ENCODE measurements around the gene AHNAK. TPM values are rescaled to one million over a fixed set of nuclear protein-coding genes. Genes with fewer than 3 reads are reported as not detected.
A peak's percentile ranks its signal among the peaks of the same experiment; 100 is the strongest.

The AHNAK gene
- total RNA-seq, 2 experiments from 2014 or later = 180 to 390 TPM

DNA sequence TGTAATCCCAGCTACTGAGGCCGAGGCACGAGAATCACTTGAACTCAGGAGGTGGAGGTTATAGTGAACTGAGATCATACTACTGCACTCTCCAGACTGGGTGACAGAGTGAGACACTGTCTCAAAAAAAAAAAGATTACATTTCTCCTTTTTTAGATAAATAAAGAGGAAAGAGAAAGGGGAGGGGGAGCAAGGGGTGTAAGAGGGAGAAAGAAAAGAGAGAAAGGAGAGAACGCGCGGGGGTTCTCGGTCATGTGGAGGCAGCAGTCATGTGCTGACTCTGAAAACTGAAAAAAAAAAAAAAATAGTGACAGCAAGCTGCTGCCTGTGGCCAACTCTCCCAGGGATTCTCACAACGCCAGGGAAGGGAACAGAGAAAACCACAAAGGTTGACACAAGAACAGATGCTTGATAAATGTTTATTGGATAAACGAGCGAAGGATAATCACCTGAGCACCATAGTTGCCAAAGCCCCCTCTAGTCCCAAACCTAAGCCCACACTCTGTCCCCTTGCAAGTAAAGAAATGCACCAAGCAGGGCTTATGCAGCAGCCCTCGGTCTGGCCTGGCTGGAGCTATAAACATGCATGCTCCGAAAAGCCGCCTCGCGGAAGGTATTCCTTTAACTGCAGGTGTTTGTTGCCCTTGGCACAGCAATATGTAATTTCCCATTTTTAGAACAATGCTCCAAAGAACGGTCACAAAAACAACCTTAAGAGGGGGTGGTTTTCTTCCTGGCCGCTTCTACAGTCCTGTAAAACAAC, 113.3 kb downstream of the AHNAK start:
- DNase-seq = no peak
- ATAC-seq = no peak
- CTCF ChIA-PET = interaction anchor here (1.6 to 1.7 kb wide), 2 partner anchors 9 to 126 kb away, joined by 3 to 7 read pairs; no protein-coding TSS in a partner anchor
- Mint-ChIP-seq H3K9me3 (ENCODE audit: low read depth) (no peaks in the 10 kb centered on the region), H3K36me3 (no peaks in the 10 kb centered on the region), H3K4me3 (no peak overlapping the region), H3K27ac (no peak overlapping the region), H3K27me3 (no peaks in the 10 kb centered on the region), H3K4me1 (peaks cover 63% of the 10 kb centered on the region)

DNA sequence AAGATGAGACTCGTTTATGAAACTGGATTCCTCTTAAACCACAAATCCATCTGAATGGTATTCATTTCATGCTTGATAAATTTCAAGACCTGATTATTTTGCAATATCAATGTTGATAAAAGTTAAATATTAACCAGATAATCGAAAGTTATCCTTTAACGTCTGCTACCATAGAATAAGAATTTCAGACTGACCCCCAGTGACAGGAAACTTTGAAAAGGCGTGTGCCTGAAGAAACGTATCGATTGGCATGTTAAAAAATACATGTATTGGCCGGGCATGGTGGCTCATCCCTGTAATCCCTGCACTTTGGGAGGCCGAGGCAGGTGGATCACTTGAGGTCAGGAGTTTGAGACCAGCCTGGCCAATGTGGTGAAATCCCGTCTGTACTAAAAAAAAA, 113.9 kb downstream of the AHNAK start:
- Mint-ChIP-seq H3K4me3 (no peak overlapping the region), H3K4me1 (peaks cover 70% of the 10 kb centered on the region), H3K9me3 (ENCODE audit: low read depth) (no peaks in the 10 kb centered on the region), H3K36me3 (no peaks in the 10 kb centered on the region), H3K27me3 (no peaks in the 10 kb centered on the region), H3K27ac (no peak overlapping the region)
- CTCF ChIA-PET = interaction anchor here (1.6 kb wide), 1 partner anchor 127 kb away, joined by 3 read pairs; no protein-coding TSS in a partner anchor
- DNase-seq = no peak
- ATAC-seq = no peak

DNA sequence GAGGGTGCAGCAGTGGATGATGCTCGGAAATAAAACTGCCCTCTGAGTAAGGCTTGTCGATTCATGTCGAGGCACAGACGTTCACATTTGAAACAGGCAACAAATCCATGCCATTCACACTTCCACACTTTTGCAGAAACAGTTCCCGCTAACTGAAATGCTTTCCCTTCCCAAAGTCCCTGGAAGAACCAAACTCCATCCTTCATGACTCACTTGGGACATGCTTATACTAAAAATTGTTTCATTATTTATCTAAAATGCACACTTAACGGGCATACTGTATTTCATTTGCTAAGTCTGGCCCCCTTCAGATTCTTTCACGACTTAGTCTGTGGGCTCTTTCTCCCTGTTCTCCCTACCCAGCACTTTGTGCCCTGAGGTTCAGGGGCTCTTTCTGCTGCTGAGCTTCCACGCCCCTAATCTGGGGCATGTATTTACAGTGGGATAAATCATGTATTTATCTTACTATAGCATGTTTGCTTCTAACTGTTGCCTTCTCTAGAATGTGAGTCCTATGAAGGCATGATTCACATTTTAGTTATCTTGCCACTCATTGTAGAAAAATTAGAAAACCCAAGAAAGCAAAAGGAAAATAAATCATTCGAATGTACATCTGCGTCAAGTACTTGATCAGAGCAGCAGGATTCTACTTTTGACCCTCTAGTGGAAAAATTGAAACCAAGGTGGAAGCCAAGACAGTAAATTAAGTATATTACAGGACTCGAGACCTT, 115.3 kb downstream of the AHNAK start:
- Mint-ChIP-seq H3K9me3 (ENCODE audit: low read depth) (no peaks in the 10 kb centered on the region), H3K27me3 (no peaks in the 10 kb centered on the region), H3K4me3 (no peak overlapping the region), H3K4me1 (peaks cover 80% of the 10 kb centered on the region), H3K27ac (no peak overlapping the region), H3K36me3 (no peaks in the 10 kb centered on the region)
- ATAC-seq = no peak
- no peak for DNase-seq
- CTCF ChIA-PET = interaction anchor here (10.7 kb wide), 1 partner anchor 111 kb away, joined by 252 read pairs; no protein-coding TSS in a partner anchor

DNA sequence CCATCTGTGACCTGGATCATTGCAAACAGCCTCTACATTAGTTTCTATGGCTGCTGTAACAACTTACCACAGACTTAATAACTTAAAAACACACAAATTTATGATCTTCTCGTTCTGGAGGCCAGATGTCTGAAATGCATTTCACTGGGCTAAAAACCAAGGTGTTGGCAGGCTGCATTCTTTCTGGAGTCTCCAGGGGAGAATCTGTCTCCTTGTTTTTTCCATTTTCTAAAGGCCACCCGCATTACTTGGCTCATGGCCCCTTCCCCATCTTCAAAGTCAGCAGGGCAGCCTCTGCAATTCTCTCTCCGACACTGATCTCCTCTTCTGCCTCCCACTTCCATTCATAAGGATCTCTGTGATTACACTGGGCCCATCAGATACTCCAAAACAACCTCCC, 116.2 kb downstream of the AHNAK start:
- Mint-ChIP-seq H3K27me3 (no peaks in the 10 kb centered on the region), H3K4me3 (no peak overlapping the region), H3K9me3 (ENCODE audit: low read depth) (no peaks in the 10 kb centered on the region), H3K36me3 (no peaks in the 10 kb centered on the region), H3K27ac (peak overlapping the region; percentile 10), H3K4me1 (peaks cover 79% of the 10 kb centered on the region)
- CTCF ChIA-PET = interaction anchor here (7.2 to 10.7 kb wide), 2 partner anchors 112 to 129 kb away, joined by 207 to 252 read pairs; no protein-coding TSS in a partner anchor
- ATAC-seq (no peak), DNase-seq (no peak)

DNA sequence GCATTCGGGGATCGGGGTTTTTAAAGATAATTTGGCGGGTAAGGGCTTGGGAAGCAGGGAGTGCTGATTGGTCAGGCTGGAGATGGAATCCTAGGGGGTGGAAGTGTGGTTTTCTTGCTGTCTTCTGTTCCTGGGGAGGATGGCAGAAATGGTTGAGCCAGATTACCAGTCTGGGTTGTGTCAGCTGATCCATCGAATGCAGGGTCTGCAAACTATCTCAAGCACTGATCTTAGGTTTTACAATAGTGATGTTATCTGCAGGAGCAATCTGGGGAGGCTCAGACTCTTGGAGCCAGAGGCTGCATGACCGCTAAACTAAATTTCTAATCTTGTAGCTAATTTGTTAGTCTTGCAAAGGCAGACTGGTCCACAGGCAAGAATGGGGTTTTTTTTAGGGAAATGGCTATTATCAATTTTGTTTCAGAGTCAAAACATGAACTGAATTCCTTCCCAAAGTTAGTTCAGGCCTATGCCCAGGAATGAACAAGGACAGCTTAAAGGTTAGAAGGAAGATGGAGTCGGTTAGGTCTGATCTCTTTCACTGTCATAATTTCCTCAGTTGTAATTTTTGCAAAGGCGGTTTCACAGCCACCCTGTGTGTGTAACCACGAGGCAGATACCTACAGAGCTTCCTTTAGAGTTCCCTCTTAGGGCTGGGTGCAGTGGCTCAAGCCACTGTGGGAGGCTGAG, 117.6 kb downstream of the AHNAK start:
- H3K9me3 Mint-ChIP-seq (ENCODE audit: low read depth) = no peaks in the 10 kb centered on the region
- ATAC-seq = no peak
- no peak for DNase-seq
- H3K4me3 Mint-ChIP-seq = no peak overlapping the region
- CTCF ChIA-PET = interaction anchor here (1.6 to 10.7 kb wide), 4 partner anchors 9 to 130 kb away, joined by 6 to 252 read pairs (median 106); no protein-coding TSS in a partner anchor
- H3K27ac Mint-ChIP-seq = peak overlapping the region; percentile 94
- peaks cover 76% of the 10 kb centered on the region for H3K4me1 Mint-ChIP-seq
- H3K27me3 Mint-ChIP-seq = peaks cover 2% of the 10 kb centered on the region
- no peaks in the 10 kb centered on the region for H3K36me3 Mint-ChIP-seq

DNA sequence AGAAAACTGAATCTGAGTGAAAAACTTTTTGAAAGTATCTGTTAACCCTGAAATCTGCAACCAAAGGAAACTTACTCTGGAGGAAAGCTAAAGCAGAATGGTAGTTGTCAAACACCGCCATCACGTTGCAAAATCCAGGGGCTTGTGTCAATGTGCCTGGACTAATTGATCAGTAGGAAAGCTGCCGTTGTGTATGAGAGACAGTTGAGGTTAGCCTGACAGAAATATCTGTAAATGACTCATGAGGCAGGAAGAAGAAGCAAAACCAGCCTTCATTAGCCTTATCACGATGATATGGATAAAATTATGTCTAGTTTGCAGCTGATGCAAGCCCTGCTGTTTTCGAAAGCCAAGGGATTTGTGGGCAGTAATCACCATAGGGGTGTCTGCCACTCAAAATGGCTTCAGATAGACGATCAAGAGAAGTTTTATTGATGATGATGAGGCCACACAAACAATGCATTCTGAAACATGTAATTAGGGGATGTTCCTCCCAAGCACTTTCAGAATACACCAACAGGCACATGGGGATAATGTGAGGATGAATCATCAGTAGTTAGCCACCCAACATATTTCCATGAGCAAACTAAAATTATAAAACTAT, 118.9 kb downstream of the AHNAK start:
- Mint-ChIP-seq H3K9me3 (ENCODE audit: low read depth) (no peaks in the 10 kb centered on the region), H3K27ac (peak overlapping the region; percentile 94), H3K36me3 (no peaks in the 10 kb centered on the region), H3K4me1 (peaks cover 72% of the 10 kb centered on the region), H3K4me3 (peak overlapping the region; percentile 57), H3K27me3 (peaks cover 9% of the 10 kb centered on the region)
- ATAC-seq (peak; percentile 64), DNase-seq (peak; percentile 62)
- CTCF ChIA-PET = interaction anchor here (0.9 to 10.7 kb wide), 9 partner anchors 10 to 158 kb away, joined by 3 to 252 read pairs (median 6); partner anchors contain the start of gene EEF1G

DNA sequence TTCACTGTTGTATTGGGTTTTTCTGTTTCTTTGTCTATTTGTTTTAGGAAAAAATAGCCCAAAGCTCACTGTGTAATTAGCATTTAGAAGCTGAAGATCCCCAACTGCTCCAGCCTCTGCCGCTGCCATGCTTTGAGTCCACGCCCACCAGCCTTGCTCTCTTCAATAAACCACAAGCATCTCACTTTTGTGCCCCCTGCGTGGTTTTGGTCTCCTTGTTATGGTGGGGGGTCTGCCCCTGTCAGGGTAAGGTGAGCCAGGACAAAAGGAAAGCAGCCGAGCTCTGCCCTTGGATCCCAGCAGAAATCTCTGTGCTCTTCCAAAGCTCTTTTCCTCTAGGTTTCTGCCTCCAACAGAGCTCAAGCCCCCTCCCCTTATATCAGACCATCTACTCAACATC, 123.6 kb downstream of the AHNAK start:
- Mint-ChIP-seq H3K27ac (no peak overlapping the region), H3K9me3 (ENCODE audit: low read depth) (no peaks in the 10 kb centered on the region), H3K36me3 (no peaks in the 10 kb centered on the region), H3K27me3 (peaks cover 9% of the 10 kb centered on the region), H3K4me3 (no peak overlapping the region), H3K4me1 (peaks cover 30% of the 10 kb centered on the region)
- DNase-seq (no peak), ATAC-seq (no peak)
- CTCF ChIA-PET = interaction anchor here (0.7 to 10.7 kb wide), 11 partner anchors 9 to 145 kb away, joined by 3 to 252 read pairs (median 26); no protein-coding TSS in a partner anchor

DNA sequence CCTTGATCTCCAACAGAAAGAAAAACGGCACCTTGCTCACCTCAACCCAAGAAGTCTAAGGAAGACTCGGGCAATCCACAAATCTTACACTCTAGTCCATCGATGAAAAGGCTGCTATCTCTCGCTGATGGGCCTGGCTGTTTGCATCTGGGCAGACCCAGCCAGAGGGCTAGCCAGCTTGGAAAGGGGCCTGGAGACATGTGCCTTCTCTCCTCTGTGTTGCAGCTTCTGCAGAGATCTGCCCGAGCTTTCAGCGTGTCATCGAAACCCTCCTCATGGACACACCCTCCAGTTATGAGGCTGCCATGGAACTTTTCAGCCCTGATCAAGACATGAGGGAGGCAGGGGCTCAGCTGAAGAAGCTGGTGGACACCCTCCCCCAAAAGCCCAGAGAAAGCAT, 124.6 kb downstream of the AHNAK start:
- no peak for ATAC-seq
- Mint-ChIP-seq H3K4me3 (no peak overlapping the region), H3K4me1 (peaks cover 20% of the 10 kb centered on the region), H3K36me3 (no peaks in the 10 kb centered on the region), H3K9me3 (ENCODE audit: low read depth) (no peaks in the 10 kb centered on the region), H3K27me3 (peaks cover 9% of the 10 kb centered on the region), H3K27ac (no peak overlapping the region)
- CTCF ChIA-PET = interaction anchor here (0.6 to 10.7 kb wide), 6 partner anchors 18 to 139 kb away, joined by 3 to 252 read pairs (median 10); no protein-coding TSS in a partner anchor
- DNase-seq = no peak

DNA sequence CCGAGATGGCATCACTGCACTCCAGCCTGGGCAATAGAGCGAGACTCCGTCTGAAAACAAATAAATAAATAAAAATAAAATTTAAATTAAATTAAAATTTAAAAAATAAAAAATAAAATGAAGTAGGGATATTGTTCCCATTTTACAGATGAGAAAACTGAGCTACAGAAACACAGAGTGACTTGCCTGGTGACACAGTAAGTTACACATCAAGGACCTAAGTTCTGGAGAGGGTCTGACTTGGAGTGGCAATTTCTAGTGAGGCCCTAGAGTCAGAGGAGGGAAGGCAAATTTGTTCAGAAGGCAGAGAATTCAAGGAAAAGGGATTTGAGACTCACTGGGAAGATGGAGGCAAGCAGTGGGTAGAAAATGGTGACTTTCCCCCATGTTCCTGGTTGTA, 125.7 kb downstream of the AHNAK start:
- no peak for ATAC-seq
- H3K36me3 Mint-ChIP-seq = no peaks in the 10 kb centered on the region
- CTCF ChIA-PET = interaction anchor here (1.4 to 10.7 kb wide), 4 partner anchors 17 to 140 kb away, joined by 3 to 252 read pairs (median 43); no protein-coding TSS in a partner anchor
- no peak overlapping the region for H3K27ac Mint-ChIP-seq
- no peaks in the 10 kb centered on the region for H3K9me3 Mint-ChIP-seq (ENCODE audit: low read depth)
- H3K4me1 Mint-ChIP-seq = peaks cover 10% of the 10 kb centered on the region
- no peak overlapping the region for H3K4me3 Mint-ChIP-seq
- no peak for DNase-seq
- peaks cover 9% of the 10 kb centered on the region for H3K27me3 Mint-ChIP-seq

DNA sequence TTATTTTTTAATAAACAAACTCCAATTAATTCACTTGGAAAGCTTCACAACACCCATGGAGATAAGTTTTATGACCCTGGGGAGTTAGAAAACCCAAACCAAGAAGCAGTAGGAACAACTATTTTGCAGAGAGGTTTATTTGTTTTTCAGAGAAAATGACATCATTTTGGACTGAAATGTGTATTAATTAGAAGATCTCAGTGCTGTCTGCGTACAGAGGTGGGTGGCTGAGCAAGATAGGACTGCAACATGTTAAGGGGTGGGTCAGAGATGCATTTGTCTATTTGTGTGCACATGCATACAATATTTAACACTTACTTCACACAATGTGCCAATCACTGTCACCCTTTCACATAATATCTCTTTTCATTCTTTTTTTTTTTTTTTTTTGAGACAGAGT, 126.7 kb downstream of the AHNAK start:
- Mint-ChIP-seq H3K27me3 (peaks cover 9% of the 10 kb centered on the region), H3K9me3 (ENCODE audit: low read depth) (no peaks in the 10 kb centered on the region), H3K4me1 (peaks cover 7% of the 10 kb centered on the region), H3K36me3 (no peaks in the 10 kb centered on the region), H3K4me3 (no peak overlapping the region), H3K27ac (no peak overlapping the region)
- CTCF ChIA-PET = interaction anchor here (1.2 to 4.2 kb wide), 4 partner anchors 26 to 172 kb away, joined by 3 to 18 read pairs (median 4); partner anchors contain the start of gene TUT1
- no peak for DNase-seq
- no peak for ATAC-seq

DNA sequence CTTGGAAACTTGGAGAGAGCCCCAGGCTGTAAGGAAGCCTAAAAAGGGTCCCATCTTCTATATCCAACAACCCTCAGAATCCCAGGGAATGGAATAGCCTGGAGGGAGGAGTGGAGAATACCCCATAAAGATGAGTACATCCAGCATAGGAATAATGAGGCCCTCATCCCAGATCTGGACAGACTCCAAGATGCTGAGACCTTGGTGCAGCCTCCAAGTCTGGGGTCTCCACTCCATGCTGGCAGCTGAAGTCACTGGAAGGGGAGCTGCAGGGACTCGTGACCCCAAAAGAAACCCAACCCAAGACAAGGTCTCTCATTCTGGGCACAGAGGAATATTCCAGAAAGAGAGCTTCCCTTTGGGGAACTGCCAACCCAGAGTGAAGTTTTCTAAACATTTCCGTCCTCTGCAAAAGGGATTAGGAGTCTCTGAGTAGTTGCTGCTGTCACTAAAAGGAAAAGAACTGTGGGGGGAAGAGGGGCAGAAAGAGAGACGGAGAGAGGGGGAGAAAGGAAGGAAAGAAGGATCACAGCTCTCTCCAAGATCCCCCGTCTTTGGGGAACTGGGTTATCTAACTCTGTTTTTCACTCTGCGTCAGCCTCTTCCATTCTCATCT, 127.2 kb downstream of the AHNAK start:
- DNase-seq (no peak), ATAC-seq (no peak)
- H3K36me3 Mint-ChIP-seq = no peaks in the 10 kb centered on the region
- CTCF ChIA-PET = interaction anchor here (0.9 to 4.2 kb wide), 6 partner anchors 15 to 172 kb away, joined by 3 to 18 read pairs (median 3); partner anchors contain the start of gene TUT1
- no peak overlapping the region for H3K4me3 Mint-ChIP-seq
- H3K4me1 Mint-ChIP-seq = peaks cover 2% of the 10 kb centered on the region
- no peaks in the 10 kb centered on the region for H3K9me3 Mint-ChIP-seq (ENCODE audit: low read depth)
- peaks cover 9% of the 10 kb centered on the region for H3K27me3 Mint-ChIP-seq
- H3K27ac Mint-ChIP-seq = no peak overlapping the region

DNA sequence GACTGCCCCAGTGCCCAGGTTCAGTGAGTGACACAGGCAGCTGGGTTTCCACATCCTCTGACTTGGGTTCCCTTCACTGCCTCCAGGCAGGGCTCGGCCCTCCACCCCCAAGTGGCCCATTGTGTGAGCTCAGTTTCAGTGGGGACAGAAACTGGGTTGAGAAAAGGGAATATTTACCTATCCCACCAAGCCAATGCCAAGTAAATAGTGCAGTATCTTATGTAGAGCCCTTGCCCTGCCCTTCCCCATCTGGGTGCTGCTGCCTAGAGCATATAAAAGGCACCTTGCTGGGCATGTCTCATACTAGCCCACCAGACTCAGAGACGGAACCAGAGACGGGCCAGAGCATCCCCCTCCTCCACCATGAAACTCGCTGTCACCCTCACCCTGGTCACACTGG, 127.9 kb downstream of the AHNAK start, which contains the start of gene SCGB1A1:
Gene SCGB1A1, plus strand, starts transcription at position 301 of the 400 bp plus-strand sequence. Its CDS starts 63 bp downstream, at position 364.
- peaks cover 6% of the 10 kb centered on the region for H3K27me3 Mint-ChIP-seq
- no peaks in the 10 kb centered on the region for H3K9me3 Mint-ChIP-seq (ENCODE audit: low read depth)
- peaks cover 2% of the 10 kb centered on the region for H3K4me1 Mint-ChIP-seq
- no peak within 1 kb of the TSS for H3K4me3 Mint-ChIP-seq
- CTCF ChIA-PET = interaction anchor here (0.9 to 4.2 kb wide), 4 partner anchors 15 to 173 kb away, joined by 3 to 18 read pairs (median 3); partner anchors contain the start of gene TUT1
- DNase-seq (no peak), ATAC-seq (no peak)
- H3K36me3 Mint-ChIP-seq = no peaks in the 10 kb centered on the region
- no peak within 1 kb of the TSS for H3K27ac Mint-ChIP-seq

Data from activated CD8-positive, alpha-beta memory T cell treated with anti-CD3 and anti-CD28 coated beads, Interleukin-2, amount 10 ng/mL, durations not matched to agents 7 days and 5 days (primary cell).